NB4 (cell line): ENCODE results near the gene VPS8.

ENCODE experiments used
- POLR2A ChIP-seq: IDR thresholded peaks from 2 replicates; pipeline ENCODE4 v1.6.1; 2011; ENCODE audit warnings: mild to moderate bottlenecking; ENCODE audit not compliant: insufficient read length; ENCODE audit errors: extremely low read depth
- TF ChIP-seq, protein P1 (sequence below): IDR thresholded peaks from one replicate; pipeline ENCODE4 v1.5.1; 2012; ENCODE audit warnings: low read depth, low read length

DNA sequence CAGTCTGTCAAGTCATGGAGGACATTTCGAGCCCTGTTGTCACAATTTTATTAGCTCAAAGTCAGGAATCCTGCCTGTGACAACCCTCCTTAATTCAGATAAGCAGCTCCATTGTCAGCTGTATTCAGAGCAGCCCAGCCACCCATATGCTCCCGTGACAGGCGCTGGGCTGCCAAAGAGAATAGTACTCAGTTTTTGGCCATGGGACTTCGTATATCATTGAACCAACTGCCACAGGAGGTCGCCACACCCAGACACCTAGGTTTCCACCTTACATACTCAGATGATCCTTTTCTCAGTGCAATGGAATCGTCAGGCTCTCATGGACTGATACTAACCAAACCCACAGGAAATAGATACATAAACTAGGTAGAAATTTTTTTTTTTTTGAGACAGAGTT is 240.7 kb downstream of the VPS8 start:
- TF ChIP-seq, protein P1, sequence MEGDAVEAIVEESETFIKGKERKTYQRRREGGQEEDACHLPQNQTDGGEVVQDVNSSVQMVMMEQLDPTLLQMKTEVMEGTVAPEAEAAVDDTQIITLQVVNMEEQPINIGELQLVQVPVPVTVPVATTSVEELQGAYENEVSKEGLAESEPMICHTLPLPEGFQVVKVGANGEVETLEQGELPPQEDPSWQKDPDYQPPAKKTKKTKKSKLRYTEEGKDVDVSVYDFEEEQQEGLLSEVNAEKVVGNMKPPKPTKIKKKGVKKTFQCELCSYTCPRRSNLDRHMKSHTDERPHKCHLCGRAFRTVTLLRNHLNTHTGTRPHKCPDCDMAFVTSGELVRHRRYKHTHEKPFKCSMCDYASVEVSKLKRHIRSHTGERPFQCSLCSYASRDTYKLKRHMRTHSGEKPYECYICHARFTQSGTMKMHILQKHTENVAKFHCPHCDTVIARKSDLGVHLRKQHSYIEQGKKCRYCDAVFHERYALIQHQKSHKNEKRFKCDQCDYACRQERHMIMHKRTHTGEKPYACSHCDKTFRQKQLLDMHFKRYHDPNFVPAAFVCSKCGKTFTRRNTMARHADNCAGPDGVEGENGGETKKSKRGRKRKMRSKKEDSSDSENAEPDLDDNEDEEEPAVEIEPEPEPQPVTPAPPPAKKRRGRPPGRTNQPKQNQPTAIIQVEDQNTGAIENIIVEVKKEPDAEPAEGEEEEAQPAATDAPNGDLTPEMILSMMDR = no peak
- TF ChIP-seq POLR2A = no peak
